IMR-90 (cell line): ENCODE results near the gene SURF2.
"Not testable (repeated sequence)": the region's sequence is repeated elsewhere in the genome, so short reads cannot be mapped to it uniquely, and the experiment has no call there.

ENCODE experiments used
- BHLHE40 ChIP-seq: fragments of 150-350 bp; IDR thresholded peaks from 2 replicates; pipeline ENCODE4 v1.6.1; 2016; ENCODE audit warnings: mild to moderate bottlenecking, low read depth, low read length
- CEBPB ChIP-seq: IDR thresholded peaks from 2 replicates; pipeline ENCODE4 v1.6.1; 2012; ENCODE audit warnings: low read depth, low read length, improper control_type of control experiment
- CTCF ChIP-seq: conservative IDR thresholded peaks from 2 replicates; pipeline ENCODE4 v1.5.1; 2012; ENCODE audit warnings: mild to moderate bottlenecking, low read depth, low read length, improper control_type of control experiment
- MXI1 ChIP-seq: IDR thresholded peaks from 2 replicates; pipeline ENCODE4 v1.6.1; 2012; ENCODE audit warnings: low read depth, mild to moderate bottlenecking, low read length, moderate library complexity, borderline replicate concordance
- POLR2A ChIP-seq: IDR thresholded peaks from 2 replicates; pipeline ENCODE4 v1.6.1; 2012; ENCODE audit warnings: mild to moderate bottlenecking, low read depth, low read length
- RAD21 ChIP-seq: IDR thresholded peaks from 2 replicates; pipeline ENCODE4 v1.6.1; 2012; ENCODE audit warnings: low read length, improper control_type of control experiment
- RCOR1 ChIP-seq: IDR thresholded peaks from 2 replicates; pipeline ENCODE4 v1.6.1; 2012; ENCODE audit warnings: mild to moderate bottlenecking, low read length, improper control_type of control experiment; ENCODE audit not compliant: insufficient replicate concordance
- RFX5 ChIP-seq: IDR thresholded peaks from 2 replicates; pipeline ENCODE4 v1.8.0; 2012; ENCODE audit warnings: low read depth, mild to moderate bottlenecking, low read length, moderate library complexity
- SMC3 ChIP-seq: fragments of 150-350 bp; IDR thresholded peaks from 2 replicates; pipeline ENCODE4 v1.6.1; 2016; ENCODE audit warnings: low read depth, mild to moderate bottlenecking, antibody characterized with exemption, low read length, moderate library complexity
- TF ChIP-seq, protein P1 (sequence below): fragments of 150-350 bp; IDR thresholded peaks from 2 replicates; pipeline ENCODE4 v1.6.1; 2017; ENCODE audit warnings: mild to moderate bottlenecking, antibody characterized with exemption, low read length, low read depth
- TF ChIP-seq, protein P2 (sequence below): fragments of 150-350 bp; IDR thresholded peaks from 2 replicates; pipeline ENCODE4 v1.6.1; 2016; ENCODE audit warnings: low read depth, mild to moderate bottlenecking, low read length, moderate library complexity, borderline replicate concordance

DNA sequence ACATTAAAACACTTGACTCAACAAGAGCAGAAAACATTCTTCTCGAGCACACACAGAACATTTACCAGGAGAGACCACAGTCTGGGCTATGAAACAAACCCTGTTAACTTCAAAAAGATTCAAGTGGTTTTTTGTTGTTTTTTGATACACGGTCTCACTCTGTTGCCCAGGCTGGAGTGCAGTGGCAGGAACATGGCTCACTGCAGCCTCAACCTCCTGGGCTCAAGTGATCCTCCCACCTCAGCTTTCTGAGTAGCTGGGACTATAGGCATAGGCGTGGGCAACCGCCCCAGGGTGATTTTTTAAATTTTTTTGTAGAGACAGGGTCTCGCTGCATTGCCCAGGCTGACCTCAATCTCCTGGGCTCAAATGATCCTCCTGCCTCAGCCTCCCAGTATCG is 29.3 kb upstream of the SURF2 start:
- not testable (repeated sequence) for TF ChIP-seq RCOR1, RAD21, CEBPB, CTCF, RFX5, POLR2A, BHLHE40, SMC3, MXI1
- TF ChIP-seq, protein P1, sequence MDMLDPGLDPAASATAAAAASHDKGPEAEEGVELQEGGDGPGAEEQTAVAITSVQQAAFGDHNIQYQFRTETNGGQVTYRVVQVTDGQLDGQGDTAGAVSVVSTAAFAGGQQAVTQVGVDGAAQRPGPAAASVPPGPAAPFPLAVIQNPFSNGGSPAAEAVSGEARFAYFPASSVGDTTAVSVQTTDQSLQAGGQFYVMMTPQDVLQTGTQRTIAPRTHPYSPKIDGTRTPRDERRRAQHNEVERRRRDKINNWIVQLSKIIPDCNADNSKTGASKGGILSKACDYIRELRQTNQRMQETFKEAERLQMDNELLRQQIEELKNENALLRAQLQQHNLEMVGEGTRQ = not testable (repeated sequence)
- TF ChIP-seq, protein P2, sequence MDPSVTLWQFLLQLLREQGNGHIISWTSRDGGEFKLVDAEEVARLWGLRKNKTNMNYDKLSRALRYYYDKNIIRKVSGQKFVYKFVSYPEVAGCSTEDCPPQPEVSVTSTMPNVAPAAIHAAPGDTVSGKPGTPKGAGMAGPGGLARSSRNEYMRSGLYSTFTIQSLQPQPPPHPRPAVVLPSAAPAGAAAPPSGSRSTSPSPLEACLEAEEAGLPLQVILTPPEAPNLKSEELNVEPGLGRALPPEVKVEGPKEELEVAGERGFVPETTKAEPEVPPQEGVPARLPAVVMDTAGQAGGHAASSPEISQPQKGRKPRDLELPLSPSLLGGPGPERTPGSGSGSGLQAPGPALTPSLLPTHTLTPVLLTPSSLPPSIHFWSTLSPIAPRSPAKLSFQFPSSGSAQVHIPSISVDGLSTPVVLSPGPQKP = not testable (repeated sequence)
